Bone marrow (tissue), 2 donors: Measurements from ENCODE around the gene PRAMEF20.
"Not testable (repeated sequence)": the region's sequence is repeated elsewhere in the genome, so short reads cannot be mapped to it uniquely, and the experiment has no call there.

Experiments
- DNase-seq, 2 donors: peaks; one replicate each; lab custom pipeline; 2025; lab: John Stamatoyannopoulos, UW

Gene PRAMEF20

GRCh38 chr1:13410150-13410549 lies at the start of gene PRAMEF20:
Gene PRAMEF20, plus strand, starts transcription at chr1:13410450. Its CDS starts 5,905 bp downstream, at chr1:13416355.
- DNase-seq = not testable (repeated sequence)

- DNase-seq = not testable (repeated sequence)
Observed at GRCh38 chr1:13362364-13362763, 47.9 kb upstream of the PRAMEF20 start.

- not testable (repeated sequence) for DNase-seq
Observed at GRCh38 chr1:13364928-13365327, 45.3 kb upstream of the PRAMEF20 start.

GRCh38 chr1:13366536-13366935 lies 43.7 kb upstream of the PRAMEF20 start:
- not testable (repeated sequence) for DNase-seq

- not testable (repeated sequence) for DNase-seq
Observed at GRCh38 chr1:13368544-13368943, 41.7 kb upstream of the PRAMEF20 start.

- not testable (repeated sequence) for DNase-seq
Observed at GRCh38 chr1:13378983-13379382, 31.3 kb upstream of the PRAMEF20 start.

- DNase-seq = not testable (repeated sequence)
Observed at GRCh38 chr1:13380380-13380779, 29.9 kb upstream of the PRAMEF20 start.

- not testable (repeated sequence) for DNase-seq
Observed at GRCh38 chr1:13389332-13389731, 20.9 kb upstream of the PRAMEF20 start, which contains the start of gene PRAMEF17. Gene PRAMEF17, plus strand, starts transcription at chr1:13389632. Its CDS starts 26 bp downstream, at chr1:13389658.

- not testable (repeated sequence) for DNase-seq
Observed at GRCh38 chr1:13393004-13393403, 17.2 kb upstream of the PRAMEF20 start.

GRCh38 chr1:13394761-13395160 lies 15.5 kb upstream of the PRAMEF20 start:
- not testable (repeated sequence) for DNase-seq

GRCh38 chr1:13395311-13395710 lies 14.9 kb upstream of the PRAMEF20 start:
- DNase-seq = not testable (repeated sequence)

- no peak for DNase-seq
Observed at GRCh38 chr1:13407811-13408210, 2.4 kb upstream of the PRAMEF20 start.

GRCh38 chr1:13430495-13430894 lies 20.2 kb downstream of the PRAMEF20 start:
- DNase-seq = no peak

GRCh38 chr1:13432251-13432650 lies 22.0 kb downstream of the PRAMEF20 start:
- no peak for DNase-seq

GRCh38 chr1:13433694-13434358 lies 23.6 kb downstream of the PRAMEF20 start:
- not testable (repeated sequence) for DNase-seq

GRCh38 chr1:13435458-13435857 lies 25.2 kb downstream of the PRAMEF20 start:
- DNase-seq = no peak

- not testable (repeated sequence) for DNase-seq
Observed at GRCh38 chr1:13439104-13439783, 29.0 kb downstream of the PRAMEF20 start.

GRCh38 chr1:13443335-13443979 lies 33.2 kb downstream of the PRAMEF20 start:
- DNase-seq = no peak

GRCh38 chr1:13450204-13450603 lies 40.0 kb downstream of the PRAMEF20 start:
- DNase-seq = no peak

GRCh38 chr1:13451399-13451965 lies 41.2 kb downstream of the PRAMEF20 start:
- DNase-seq = no peak

GRCh38 chr1:13456904-13457532 lies 46.8 kb downstream of the PRAMEF20 start:
- no peak for DNase-seq

- DNase-seq = no peak
Observed at GRCh38 chr1:13461977-13462376, 51.7 kb downstream of the PRAMEF20 start.
